H9 (cell line): Measurements from ENCODE around the gene VPS39. TPM values are rescaled to one million over a fixed set of nuclear protein-coding genes. Genes with fewer than 3 reads are reported as not detected.

Experiments
- DNase-seq: peaks from one replicate; pipeline ENCODE4 v3.0.0-alpha.2; 2017
- H2AFZ ChIP-seq: one replicate; pipeline ENCODE4 v1.6.1; 2013; ENCODE audit warnings: mild to moderate bottlenecking, low read length, control low read depth, moderate library complexity
- H2AK5ac ChIP-seq: 2 replicates; pipeline ENCODE4 v1.6.1; 2013; ENCODE audit warnings: low read length, control low read depth, mixed read lengths; ENCODE audit not compliant: insufficient read length
- H2BK120ac ChIP-seq: one replicate; pipeline ENCODE4 v1.6.1; 2013; ENCODE audit warnings: low read depth, mild to moderate bottlenecking, low read length, control low read depth, inconsistent platforms; ENCODE audit not compliant: poor library complexity, severe bottlenecking
- H2BK12ac ChIP-seq: 2 replicates; pipeline ENCODE4 v1.6.1; 2013; ENCODE audit warnings: low read length, control low read depth, mixed read lengths, low read depth; ENCODE audit not compliant: insufficient read length
- H2BK15ac ChIP-seq: 2 replicates; pipeline ENCODE4 v1.6.1; 2013; ENCODE audit warnings: low read depth, low read length, control low read depth
- H2BK20ac ChIP-seq: one replicate; pipeline ENCODE4 v1.6.1; 2013; ENCODE audit warnings: low read depth, mild to moderate bottlenecking, low read length, control low read depth, inconsistent platforms; ENCODE audit not compliant: poor library complexity, severe bottlenecking
- H2BK5ac ChIP-seq: 2 replicates; pipeline ENCODE4 v1.6.1; 2013; ENCODE audit warnings: low read length, control low read depth, mixed read lengths; ENCODE audit not compliant: insufficient read length
- H3K14ac ChIP-seq: 2 replicates; pipeline ENCODE4 v1.6.1; 2013; ENCODE audit warnings: low read length, control low read depth; ENCODE audit not compliant: insufficient read depth
- H3K18ac ChIP-seq: 2 replicates; pipeline ENCODE4 v1.6.1; 2013; ENCODE audit warnings: low read depth, mild to moderate bottlenecking, mixed read lengths, low read length, control low read depth; ENCODE audit not compliant: insufficient read length
- H3K23ac ChIP-seq: 2 replicates; pipeline ENCODE4 v1.6.1; 2013; ENCODE audit warnings: low read length, control low read depth, mixed read lengths, low read depth; ENCODE audit not compliant: insufficient read length
- H3K23me2 ChIP-seq: 2 replicates; pipeline ENCODE4 v1.6.1; 2013; ENCODE audit warnings: low read depth, mild to moderate bottlenecking, mixed read lengths, low read length, control low read depth; ENCODE audit not compliant: insufficient read length, poor library complexity, severe bottlenecking
- H3K27ac ChIP-seq: 2 replicates; pipeline ENCODE4 v1.5.1; 2013; ENCODE audit warnings: low read length, control low read depth, mixed read lengths, low read depth; ENCODE audit not compliant: insufficient read length
- H3K27me3 ChIP-seq: 2 replicates; pipeline ENCODE4 v1.6.1; 2013; ENCODE audit warnings: low read length, control low read depth, inconsistent platforms; ENCODE audit not compliant: insufficient read depth
- H3K4ac ChIP-seq: 2 replicates; pipeline ENCODE4 v1.6.1; 2013; ENCODE audit warnings: low read depth, mild to moderate bottlenecking, control low read depth, inconsistent platforms, low read length, moderate library complexity
- H3K4me1 ChIP-seq: 2 replicates; pipeline ENCODE4 v1.6.1; 2013; ENCODE audit warnings: low read length, control low read depth, inconsistent platforms; ENCODE audit not compliant: insufficient read depth
- H3K4me2 ChIP-seq: 2 replicates; pipeline ENCODE4 v1.6.1; 2013; ENCODE audit warnings: low read length, control low read depth, mixed read lengths; ENCODE audit not compliant: insufficient read length, insufficient read depth
- H3K56ac ChIP-seq: 2 replicates; pipeline ENCODE4 v1.6.1; 2013; ENCODE audit warnings: low read depth, mild to moderate bottlenecking, mixed read lengths, low read length, control low read depth; ENCODE audit not compliant: insufficient read length
- H3K79me1 ChIP-seq: 2 replicates; pipeline ENCODE4 v1.6.1; 2013; ENCODE audit warnings: low read depth, mild to moderate bottlenecking, moderate library complexity, low read length, control low read depth, inconsistent platforms; ENCODE audit not compliant: insufficient read depth, poor library complexity, severe bottlenecking
- H3K79me2 ChIP-seq: 2 replicates; pipeline ENCODE4 v1.6.1; 2013; ENCODE audit warnings: low read length, control low read depth, inconsistent platforms; ENCODE audit not compliant: insufficient read depth
- H3K9ac ChIP-seq: 2 replicates; pipeline ENCODE4 v1.6.1; 2013; ENCODE audit warnings: low read length, control low read depth, mixed read lengths; ENCODE audit not compliant: insufficient read length; ENCODE audit errors: extremely low read depth
- H3K9me3 ChIP-seq: one replicate; pipeline ENCODE4 v1.6.1; 2013; ENCODE audit warnings: low read depth, low read length, inconsistent platforms; ENCODE audit not compliant: control insufficient read depth
- H3T11ph ChIP-seq: one replicate; pipeline ENCODE4 v1.6.1; 2013; ENCODE audit warnings: mild to moderate bottlenecking, low read length, control low read depth, inconsistent platforms
- H4K20me1 ChIP-seq: one replicate; pipeline ENCODE4 v1.6.1; 2013; ENCODE audit not compliant: control insufficient read depth, insufficient read length, insufficient read depth
- H4K5ac ChIP-seq: 2 replicates; pipeline ENCODE4 v1.6.1; 2013; ENCODE audit warnings: low read depth, mild to moderate bottlenecking, mixed read lengths, low read length, control low read depth; ENCODE audit not compliant: insufficient read length
- H4K8ac ChIP-seq: replicated peaks from 2 replicates; pipeline ENCODE4 v1.6.1; 2013; ENCODE audit warnings: low read length, control low read depth, mixed read lengths, low read depth; ENCODE audit not compliant: insufficient read length
- H4K91ac ChIP-seq: 2 replicates; pipeline ENCODE4 v1.6.1; 2013; ENCODE audit warnings: low read depth, mild to moderate bottlenecking, moderate library complexity, mixed read lengths, low read length, control low read depth; ENCODE audit not compliant: insufficient read length
- H3K27ac Mint-ChIP-seq, 3 experiments: 2 replicates in 2 of 3; 3 replicates in 1 of 3; pipeline ENCODE4 v1.8.0; 2020 to 2021; ENCODE audit warnings: mixed read lengths in 3 of 3, mild to moderate bottlenecking in 1 of 3, moderate library complexity in 1 of 3
- H3K27me3 Mint-ChIP-seq: 2 replicates; pipeline ENCODE4 v1.8.0; 2021; ENCODE audit warnings: low read depth, mild to moderate bottlenecking, moderate library complexity, mixed read lengths
- H3K36me3 Mint-ChIP-seq, 3 experiments: 2 replicates in 2 of 3; 3 replicates in 1 of 3; pipeline ENCODE4 v1.8.0; 2020 to 2021; ENCODE audit warnings: low read depth in 3 of 3, mixed read lengths in 3 of 3; ENCODE audit not compliant: insufficient read depth in 1 of 3
- H3K4me1 Mint-ChIP-seq, 2 experiments: 2 replicates each; pipeline ENCODE4 v1.8.0; 2020; ENCODE audit warnings: mixed read lengths in 2 of 2
- H3K4me3 Mint-ChIP-seq, 2 experiments: 2 replicates in 1 of 2; 3 replicates in 1 of 2; pipeline ENCODE4 v1.8.0; 2020 to 2021; ENCODE audit warnings: mild to moderate bottlenecking in 2 of 2, mixed read lengths in 2 of 2, moderate library complexity in 1 of 2
- H3K9me3 Mint-ChIP-seq, 2 experiments: 2 replicates in 1 of 2; 3 replicates in 1 of 2; pipeline ENCODE4 v1.8.0; 2020; ENCODE audit warnings: mild to moderate bottlenecking in 2 of 2, mixed read lengths in 2 of 2, moderate library complexity in 1 of 2
- CTCF ChIP-seq: fragments of 200-600 bp; sonication (generic); conservative IDR thresholded peaks from 3 replicates; pipeline ENCODE4 v1.8.0; 2021; ENCODE audit warnings: antibody characterized with exemption, mild to moderate bottlenecking
- WGBS: extraction: QIAGEN DNeasy Blood & Tissue Kit; methylation state at CpG from one replicate; pipeline ENCODE4 v1.1.7; 2013; ENCODE audit warnings: missing lambda C conversion rate, low lambda C conversion rate, mixed read lengths; ENCODE audit not compliant: insufficient read length; ENCODE audit errors: extremely low coverage; 5-methylcytosine and 5-hydroxymethylcytosine counted together
- total RNA-seq: library from RNA; stranded (reverse); gene quantifications from 2 replicates; pipeline ENCODE4 v1.2.1, GENCODE V29; 2021

Gene VPS39
- total RNA-seq, 1 experiment from 2014 or later = 48.6 TPM

- Histone ChIP-seq H3K4me1 (no peaks in the 10 kb centered on the region), H3K4ac (no peak overlapping the region), H4K91ac (no peak overlapping the region), H3K27ac (no peak overlapping the region), H2BK12ac (no peak overlapping the region), H4K20me1 (no peaks in the 10 kb centered on the region), H3K56ac (no peak overlapping the region), H4K8ac (no peak overlapping the region), H4K5ac (no peak overlapping the region), H2AFZ (no peak overlapping the region), H2BK15ac (no peak overlapping the region), H3K79me1 (no peaks in the 10 kb centered on the region), H3K9ac (no peak overlapping the region), H2BK20ac (no peak overlapping the region), H3K23me2 (no peaks in the 10 kb centered on the region), H2BK5ac (no peak overlapping the region), H3K18ac (no peak overlapping the region), H2BK120ac (no peak overlapping the region), H2AK5ac (no peak overlapping the region), H3K23ac (no peak overlapping the region), H3K27me3 (no peaks in the 10 kb centered on the region), H3K9me3 (no peaks in the 10 kb centered on the region), H3T11ph (no peak overlapping the region), H3K14ac (no peak overlapping the region), H3K4me2 (no peak overlapping the region), H3K79me2 (no peaks in the 10 kb centered on the region)
- Mint-ChIP-seq H3K4me1 (peaks cover 3 to 9% of the 10 kb centered on the region in 2 experiments; a peak in 3 of 4 replicates), H3K27ac (no peak overlapping the region), H3K36me3 (peaks cover 1 to 14% (median 6%) of the 10 kb centered on the region in 3 experiments; a peak in 6 of 7 replicates), H3K27me3 (no peaks in the 10 kb centered on the region; the same call in 1 of the 2 replicates), H3K4me3 (no peak overlapping the region), H3K9me3 (no peaks in the 10 kb centered on the region)
- no peak for TF ChIP-seq CTCF
- WGBS = 100% methylated on average over 4 of the region's 14 CpGs
- no peak for DNase-seq
Observed at GRCh38 chr15:42154956-42155355, 53.1 kb downstream of the VPS39 start.
